HG02943 (cell line): ENCODE data around the gene KRT39.

Experiments
- ATAC-seq: cut with Tn5 transposase; IDR thresholded peaks from one replicate; pipeline ENCODE4 v1.9.1; 2021; ENCODE audit warnings: mild to moderate bottlenecking, low read depth, moderate library complexity; ENCODE audit not compliant: unreplicated experiment

KRT39 gene

GRCh38 chr17:40909351-40909750, 57.4 kb downstream of the KRT39 start:
- no peak for ATAC-seq
